ENCODE data around the gene ERGIC1. TPM values are rescaled to one million over a fixed set of nuclear protein-coding genes. Genes with fewer than 3 reads are reported as not detected.

The ERGIC1 gene
- total and polyA plus RNA-seq, 2 of the 8 experiments (the other 6 are each of a cell fraction or from before 2014, with no cell fraction given), result 95.3 to 106 TPM

DNA sequence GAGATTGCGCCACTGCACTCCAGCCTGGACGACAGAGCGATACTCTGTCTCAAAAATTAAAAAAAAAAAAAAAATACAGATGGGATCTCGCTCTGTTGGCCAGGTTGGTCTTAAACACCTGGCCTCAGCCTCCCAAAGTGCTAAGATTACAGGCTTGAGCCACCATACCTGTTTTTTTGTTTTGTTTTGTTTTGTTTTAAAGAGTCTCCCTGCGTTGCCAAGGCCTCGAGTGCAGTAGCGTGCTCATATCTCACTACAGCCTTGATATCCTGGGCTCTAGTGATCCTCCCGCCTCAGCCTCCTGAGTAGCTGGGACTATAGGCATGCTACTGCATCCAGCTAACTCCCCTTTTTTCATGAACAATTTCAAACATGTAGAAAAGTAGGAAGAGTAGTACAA is 156.7 kb downstream of the ERGIC1 start:
- H3K56ac ChIP-seq (replicated peaks; ENCODE audit: insufficient read length, low read depth, low read length), result no peak overlapping the region
- no peak overlapping the region for H3K4me2 ChIP-seq (ENCODE audit: insufficient read depth in 1 of 2, low read depth in 2 of 2, low read length in 2 of 2)
- no peak overlapping the region for H4K5ac ChIP-seq (ENCODE audit: insufficient read length, low read depth, low read length)
- H3K23me2 ChIP-seq (ENCODE audit: low read depth, low read length), result no peaks in the 10 kb centered on the region
- H2BK12ac ChIP-seq (ENCODE audit: low read depth, low read length), result no peak overlapping the region
- 96% methylated on average over 8 of the region's 8 CpGs; no CpG with 5 or more reads in 1 of the 2 experiments for WGBS, 2 experiments (ENCODE audit: extremely low coverage in 1 of 2, insufficient coverage in 1 of 2, insufficient read length in 1 of 2, insufficient replicate concordance in 2 of 2, low coverage in 1 of 2, low lambda C conversion rate in 2 of 2, missing lambda C conversion rate in 1 of 2)
- no peak overlapping the region for H2BK120ac ChIP-seq (replicated peaks; ENCODE audit: low read depth, low read length)
- H3K23ac ChIP-seq (ENCODE audit: insufficient read length), result no peak overlapping the region
- peaks cover under 1 to 45% of the 10 kb centered on the region in 2 experiments; a peak in 3 of 4 replicates for H3K79me2 ChIP-seq (ENCODE audit: control insufficient read depth in 1 of 2, insufficient read depth in 2 of 2, low read length in 2 of 2)
- H3K18ac ChIP-seq (ENCODE audit: extremely low read depth, low read length), result no peak overlapping the region
- H3K9ac ChIP-seq (replicated peaks in 1 of 4; ENCODE audit: extremely low read depth in 1 of 4, low read depth in 3 of 4, low read length in 3 of 4), result no peak overlapping the region
- H4K91ac ChIP-seq (replicated peaks; ENCODE audit: insufficient read length, low read length), result no peak overlapping the region
- FAIRE-seq, result no peak
- no peak overlapping the region for H2BK15ac ChIP-seq (ENCODE audit: low read length)
- no peak overlapping the region for H3K4ac ChIP-seq (replicated peaks; ENCODE audit: insufficient read length, low read depth, low read length)
- H3K36me3 ChIP-seq (ENCODE audit: control insufficient read depth in 2 of 4, insufficient read depth in 4 of 4, low read length in 3 of 4), result peaks cover 0 to 26% (median 7%) of the 10 kb centered on the region in 4 experiments; a peak in 3 of 8 replicates
- H2BK5ac ChIP-seq (ENCODE audit: low read depth, low read length), result no peak overlapping the region
- CTCF ChIA-PET (ENCODE audit: partially characterized antibody), result interaction anchor here (1.9 kb wide), 1 partner anchor 284 kb away, joined by 5 read pairs; no protein-coding TSS in a partner anchor
- no peak overlapping the region for H3K4me3 ChIP-seq (ENCODE audit: extremely low read depth in 1 of 4, insufficient read depth in 2 of 4, low read depth in 3 of 4, low read length in 4 of 4)
- no peaks in the 10 kb centered on the region for H3K4me1 ChIP-seq (replicated peaks in 1 of 4; ENCODE audit: control insufficient read depth in 3 of 4, insufficient read depth in 4 of 4, low read length in 3 of 4)
- H3K27ac ChIP-seq (ENCODE audit: low read depth, low read length), result no peak overlapping the region
- H2BK20ac ChIP-seq (ENCODE audit: low read length), result no peak overlapping the region
- no peaks in the 10 kb centered on the region for H3K27me3 ChIP-seq (replicated peaks in 1 of 4; ENCODE audit: control insufficient read depth in 3 of 4, extremely low read depth in 1 of 4, insufficient read depth in 3 of 4, low read length in 3 of 4)
- H4K20me1 ChIP-seq (replicated peaks in 1 of 2; ENCODE audit: control insufficient read depth in 1 of 2, insufficient read depth in 2 of 2, low read length in 2 of 2), result peaks cover 8% of the 10 kb centered on the region in 2 experiments
- POLR2A ChIA-PET (ENCODE audit: partially characterized antibody), result no interaction called here
- H2AK5ac ChIP-seq (ENCODE audit: low read depth, low read length), result no peak overlapping the region
- H4K8ac ChIP-seq (ENCODE audit: extremely low read depth, insufficient read depth, low read length), result no peak overlapping the region
- no peak overlapping the region for H3K14ac ChIP-seq (ENCODE audit: insufficient read length)
- H3K79me1 ChIP-seq (ENCODE audit: low read depth, low read length), result 0 out of 2 replicates have a peak, but pooled peaks cover 6% of the 10 kb centered on the region
- H2AFZ ChIP-seq (ENCODE audit: low read length), result no peak overlapping the region
- no peaks in the 10 kb centered on the region for H3K9me3 ChIP-seq (ENCODE audit: insufficient read depth in 2 of 2, low read depth in 1 of 2, low read length in 1 of 2)
- no peak for DNase-seq (ENCODE audit: low read depth in 1 of 2, low spot score in 2 of 2)
- TF ChIP-seq POU5F1 (IDR thresholded peaks at IDR 0.05; ENCODE audit: low read depth, low read length), result no peak
- TF ChIP-seq ZNF274 (IDR thresholded peaks at IDR 0.05; ENCODE audit: borderline replicate concordance, extremely low read depth, low read length), result no peak
- no peak for TF ChIP-seq CBX5 (IDR thresholded peaks at IDR 0.05; ENCODE audit: low read depth, low read length)
- TF ChIP-seq BACH1 (IDR thresholded peaks at IDR 0.05; ENCODE audit: low read length), result no peak
- TF ChIP-seq KDM1A (IDR thresholded peaks at IDR 0.05; ENCODE audit: borderline replicate concordance, low read length), result no peak
